HUES6 (cell line): Measurements from ENCODE around the gene AGAP2.

Source experiments
- H3K27ac ChIP-seq: 2 replicates; pipeline ENCODE4 v1.7.0; 2013; ENCODE audit warnings: low read depth, mild to moderate bottlenecking, low read length, inconsistent platforms
- H3K27me3 ChIP-seq: 2 replicates; pipeline ENCODE4 v1.6.1; 2013; ENCODE audit warnings: low read length; ENCODE audit not compliant: control insufficient read depth, insufficient read depth
- H3K36me3 ChIP-seq: 2 replicates; pipeline ENCODE4 v1.6.1; 2013; ENCODE audit warnings: low read length; ENCODE audit not compliant: control insufficient read depth, insufficient read depth
- H3K4me1 ChIP-seq: 2 replicates; pipeline ENCODE4 v1.6.1; 2013; ENCODE audit warnings: low read length; ENCODE audit not compliant: control insufficient read depth, insufficient read depth
- H3K4me3 ChIP-seq: 2 replicates; pipeline ENCODE4 v1.5.1; 2013; ENCODE audit warnings: low read depth, low read length
- H3K9ac ChIP-seq: one replicate; pipeline ENCODE4 v1.6.1; 2013; ENCODE audit warnings: mild to moderate bottlenecking, low read length
- H3K9me3 ChIP-seq: 2 replicates; pipeline ENCODE4 v1.6.1; 2013; ENCODE audit warnings: low read depth, low read length; ENCODE audit not compliant: control insufficient read depth, insufficient read depth

AGAP2 gene

GRCh38 chr12:57759360-57759980 lies 20.9 kb upstream of the AGAP2 start:
- Histone ChIP-seq H3K9ac (no peak overlapping the region), H3K4me3 (no peak overlapping the region), H3K9me3 (no peaks in the 10 kb centered on the region), H3K4me1 (peaks cover 3% of the 10 kb centered on the region; the same call in 1 of the 2 replicates), H3K36me3 (no peaks in the 10 kb centered on the region), H3K27me3 (peaks cover 73% of the 10 kb centered on the region), H3K27ac (no peak overlapping the region)

GRCh38 chr12:57758552-57759359 lies 20.2 kb upstream of the AGAP2 start:
- Histone ChIP-seq H3K9me3 (no peaks in the 10 kb centered on the region), H3K4me3 (no peak overlapping the region), H3K36me3 (no peaks in the 10 kb centered on the region), H3K27ac (no peak overlapping the region), H3K27me3 (peaks cover 73% of the 10 kb centered on the region), H3K9ac (no peak overlapping the region), H3K4me1 (0 out of 2 replicates have a peak, but pooled peaks cover 6% of the 10 kb centered on the region)

GRCh38 chr12:57757771-57758170 lies 19.2 kb upstream of the AGAP2 start:
- Histone ChIP-seq H3K36me3 (no peaks in the 10 kb centered on the region), H3K27me3 (peaks cover 69% of the 10 kb centered on the region), H3K4me1 (peaks cover 9% of the 10 kb centered on the region), H3K27ac (no peak overlapping the region), H3K9ac (no peak overlapping the region), H3K9me3 (no peaks in the 10 kb centered on the region), H3K4me3 (no peak overlapping the region)

- Histone ChIP-seq H3K27me3 (peaks cover 59% of the 10 kb centered on the region), H3K9ac (no peak overlapping the region), H3K27ac (no peak overlapping the region)
Observed at GRCh38 chr12:57756406-57757341, 18.1 kb upstream of the AGAP2 start.

GRCh38 chr12:57755454-57756372 lies 17.2 kb upstream of the AGAP2 start:
- H3K9ac ChIP-seq = no peak overlapping the region
- H3K27ac ChIP-seq = no peak overlapping the region

More at GRCh38 chr12:57756406-57757341, 18.1 kb upstream of the AGAP2 start:
- Histone ChIP-seq H3K4me3 (peak overlapping the region; percentile 62), H3K36me3 (no peaks in the 10 kb centered on the region), H3K4me1 (peaks cover 11% of the 10 kb centered on the region), H3K9me3 (no peaks in the 10 kb centered on the region)

DNA sequence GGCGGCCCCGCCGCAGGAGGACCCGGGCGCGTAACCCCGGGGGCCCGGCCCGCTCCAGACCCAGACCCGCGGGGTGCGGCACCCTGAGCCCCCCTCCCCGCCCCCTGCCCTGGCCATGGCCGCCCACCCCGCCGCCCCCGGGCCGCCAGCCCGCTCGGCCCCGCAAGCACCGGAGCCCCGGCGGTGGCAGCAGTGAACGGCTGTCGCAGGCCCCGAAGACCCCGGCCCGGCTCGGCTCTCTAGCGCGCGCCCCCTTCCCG lies 16.6 kb upstream of the AGAP2 start:
- peak overlapping the region; percentile 62 for H3K4me3 ChIP-seq
- H3K4me1 ChIP-seq = peaks cover 16% of the 10 kb centered on the region
- peaks cover 51% of the 10 kb centered on the region for H3K27me3 ChIP-seq
- H3K9me3 ChIP-seq = no peaks in the 10 kb centered on the region
- peaks cover 13% of the 10 kb centered on the region for H3K36me3 ChIP-seq
- H3K9ac ChIP-seq = no peak overlapping the region
- H3K27ac ChIP-seq = no peak overlapping the region

More at GRCh38 chr12:57755454-57756372, 17.2 kb upstream of the AGAP2 start:
- Histone ChIP-seq H3K27me3 (peaks cover 53% of the 10 kb centered on the region), H3K4me3 (peak overlapping the region; percentile 62), H3K36me3 (peaks cover 7% of the 10 kb centered on the region), H3K4me1 (peaks cover 16% of the 10 kb centered on the region), H3K9me3 (no peaks in the 10 kb centered on the region)

DNA sequence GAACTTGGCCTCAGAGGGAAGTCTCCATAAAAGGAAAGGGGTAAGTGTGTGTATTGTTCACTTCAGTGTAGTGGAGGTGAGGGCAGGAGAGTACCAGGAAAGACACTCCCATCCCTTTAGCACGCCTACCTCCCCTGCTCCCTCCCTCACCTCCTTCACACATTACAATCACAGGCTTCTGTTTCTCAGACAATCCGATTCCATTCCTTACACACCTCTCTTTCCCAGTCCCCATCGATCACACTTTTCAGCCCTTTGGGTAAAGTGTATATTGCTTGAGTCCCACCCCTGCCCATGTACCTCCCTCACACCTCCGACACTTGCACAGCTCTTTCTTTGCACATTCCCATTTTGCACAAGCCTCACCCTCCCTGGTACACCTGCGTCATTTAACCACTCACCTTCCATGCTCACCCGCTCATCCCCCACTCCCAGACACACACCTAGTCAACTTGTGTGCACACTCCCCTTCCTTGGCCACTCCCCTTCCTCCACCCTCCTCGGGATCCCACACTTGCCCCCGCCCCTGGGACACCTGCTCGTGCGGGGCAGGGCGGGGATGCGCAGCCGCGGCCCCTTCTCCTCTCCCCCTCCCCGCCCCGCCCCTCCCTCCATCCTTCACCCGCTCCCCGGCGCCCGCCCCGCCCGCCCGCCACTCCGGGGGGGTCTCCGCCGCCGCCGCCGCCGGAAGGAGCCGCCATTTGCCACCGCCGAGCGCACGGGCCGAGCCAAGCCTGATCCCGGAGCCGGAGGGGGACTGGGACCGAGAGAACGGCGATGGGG lies 16.1 kb upstream of the AGAP2 start, which contains the start of gene MARCHF9:
Gene MARCHF9 (plus strand): TSS at position 693 of the 783 bp plus-strand sequence. CDS start 426 bp downstream, outside the sequence.
- peaks cover 51% of the 10 kb centered on the region for H3K27me3 ChIP-seq
- H3K9me3 ChIP-seq = no peaks in the 10 kb centered on the region
- peaks cover 16% of the 10 kb centered on the region for H3K36me3 ChIP-seq
- H3K9ac ChIP-seq = no peak within 1 kb of the TSS
- H3K4me3 ChIP-seq = peak within 1 kb of the TSS; percentile 76
- peaks cover 16% of the 10 kb centered on the region for H3K4me1 ChIP-seq
- H3K27ac ChIP-seq = no peak within 1 kb of the TSS

GRCh38 chr12:57753756-57754337 lies 15.3 kb upstream of the AGAP2 start:
- H3K36me3 ChIP-seq = peaks cover 24% of the 10 kb centered on the region
- no peak overlapping the region for H3K9ac ChIP-seq
- H3K4me3 ChIP-seq = peak overlapping the region; percentile 76
- no peak overlapping the region for H3K27ac ChIP-seq
- peaks cover 16% of the 10 kb centered on the region for H3K4me1 ChIP-seq
- peaks cover 47% of the 10 kb centered on the region for H3K27me3 ChIP-seq
- H3K9me3 ChIP-seq = no peaks in the 10 kb centered on the region

- H3K4me1 ChIP-seq = peaks cover 16% of the 10 kb centered on the region
- no peak overlapping the region for H3K9ac ChIP-seq
- no peak overlapping the region for H3K27ac ChIP-seq
- H3K9me3 ChIP-seq = no peaks in the 10 kb centered on the region
- H3K27me3 ChIP-seq = peaks cover 35% of the 10 kb centered on the region
- peak overlapping the region; percentile 38 for H3K4me3 ChIP-seq
- H3K36me3 ChIP-seq = peaks cover 34% of the 10 kb centered on the region
Observed at GRCh38 chr12:57752668-57753000, 14.1 kb upstream of the AGAP2 start.
